Stimulated activated CD4-positive, alpha-beta T cell treated with anti-CD3 and anti-CD28 coated beads, Interleukin-2, amount 100 ng/mL, for 24 hours (primary cell): ENCODE measurements around the gene MYO3B.

Experiments used
- DNase-seq, 2 donors: peaks; one replicate each; pipeline ENCODE4 v3.0.0-alpha.2; 2020

MYO3B gene

GRCh38 chr2:170307052-170307451 lies 129.1 kb downstream of the MYO3B start:
- DNase-seq: no peak

DNA sequence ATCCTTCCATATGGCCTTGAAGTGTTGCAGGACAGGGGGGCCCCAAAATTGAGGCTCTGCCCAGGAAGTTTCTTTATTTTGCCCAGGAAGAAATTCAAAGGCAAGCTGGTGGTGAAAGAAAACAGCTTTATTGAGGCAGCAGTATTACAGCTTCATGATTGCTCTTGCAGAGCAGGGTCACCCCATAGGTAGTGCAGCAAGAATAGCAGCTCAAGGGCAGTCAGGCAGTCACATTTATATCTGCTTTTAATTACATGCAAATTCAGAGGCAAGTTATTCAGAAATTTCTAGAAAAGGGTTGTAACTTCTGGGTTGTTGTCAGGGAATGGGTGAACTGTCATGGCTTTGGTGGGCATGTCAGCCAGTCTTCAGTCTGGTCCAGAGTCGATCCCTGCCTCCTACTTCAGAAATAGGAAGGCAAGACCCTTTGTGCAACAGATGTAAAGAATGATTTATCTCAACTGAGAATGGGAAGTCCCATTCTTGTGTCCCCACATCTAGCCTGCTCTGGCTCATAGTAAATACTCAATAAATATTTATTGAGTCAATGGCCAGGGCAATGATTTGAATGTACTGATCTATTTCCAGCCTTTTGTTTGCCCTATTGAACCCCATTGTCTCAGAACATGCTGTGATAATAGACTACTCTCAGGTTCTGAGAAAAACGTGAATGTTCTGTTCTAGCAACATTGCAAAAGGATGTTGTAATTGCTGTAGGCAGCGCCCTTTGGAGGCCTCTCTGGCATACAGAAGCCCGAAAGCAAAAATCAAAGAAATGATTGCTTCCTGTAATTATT lies 129.8 kb downstream of the MYO3B start:
- DNase-seq: no peak

GRCh38 chr2:170310876-170311502 lies 133.0 kb downstream of the MYO3B start:
- no peak for DNase-seq

DNA sequence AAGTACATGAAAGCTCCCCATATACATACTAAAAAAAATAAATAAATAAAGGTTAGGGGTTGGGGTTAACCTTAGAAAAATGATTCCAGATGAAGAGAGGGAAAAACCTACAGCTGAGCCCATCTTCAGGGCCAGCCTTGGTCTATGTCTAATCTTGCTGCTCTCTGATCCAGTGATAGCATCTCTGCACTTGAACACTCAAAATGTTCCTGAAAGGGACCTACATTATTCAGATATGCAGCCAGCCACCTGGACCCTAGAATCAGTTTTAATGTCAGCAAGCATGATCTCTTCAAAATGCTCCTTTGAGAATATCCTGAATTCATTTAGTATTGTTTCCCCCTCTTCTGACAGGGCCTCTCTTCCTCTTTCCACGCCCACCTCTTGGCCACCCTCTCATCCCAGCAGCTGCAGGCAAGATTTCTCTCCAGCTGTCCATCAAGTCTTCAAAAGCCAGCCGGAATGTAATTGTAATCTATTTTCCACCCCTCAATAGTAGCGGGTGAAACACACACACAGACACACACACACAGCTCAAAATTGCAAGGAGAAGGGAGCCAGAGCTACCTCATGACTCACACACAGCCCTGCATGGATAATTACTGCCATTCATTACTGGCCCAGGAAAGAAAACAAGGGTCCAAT lies 135.5 kb downstream of the MYO3B start:
- no peak for DNase-seq

DNA sequence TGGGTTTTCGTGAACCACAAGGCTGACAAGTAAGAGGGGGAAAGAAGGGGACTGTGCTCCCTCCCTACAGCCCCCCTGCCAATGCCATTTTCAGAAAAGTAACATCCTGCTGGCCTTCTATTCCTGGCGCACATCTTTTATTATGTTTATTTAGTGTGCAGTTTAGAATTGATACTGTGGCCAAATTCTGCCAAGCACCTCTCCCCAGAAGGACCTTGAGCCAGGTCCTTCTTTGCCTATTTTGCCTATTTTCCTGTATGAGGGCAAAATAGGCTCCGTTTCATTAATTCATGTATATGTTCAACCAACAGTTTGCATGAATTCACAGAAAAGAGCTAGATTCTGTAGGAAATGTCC lies 136.0 kb downstream of the MYO3B start:
- no peak for DNase-seq

DNA sequence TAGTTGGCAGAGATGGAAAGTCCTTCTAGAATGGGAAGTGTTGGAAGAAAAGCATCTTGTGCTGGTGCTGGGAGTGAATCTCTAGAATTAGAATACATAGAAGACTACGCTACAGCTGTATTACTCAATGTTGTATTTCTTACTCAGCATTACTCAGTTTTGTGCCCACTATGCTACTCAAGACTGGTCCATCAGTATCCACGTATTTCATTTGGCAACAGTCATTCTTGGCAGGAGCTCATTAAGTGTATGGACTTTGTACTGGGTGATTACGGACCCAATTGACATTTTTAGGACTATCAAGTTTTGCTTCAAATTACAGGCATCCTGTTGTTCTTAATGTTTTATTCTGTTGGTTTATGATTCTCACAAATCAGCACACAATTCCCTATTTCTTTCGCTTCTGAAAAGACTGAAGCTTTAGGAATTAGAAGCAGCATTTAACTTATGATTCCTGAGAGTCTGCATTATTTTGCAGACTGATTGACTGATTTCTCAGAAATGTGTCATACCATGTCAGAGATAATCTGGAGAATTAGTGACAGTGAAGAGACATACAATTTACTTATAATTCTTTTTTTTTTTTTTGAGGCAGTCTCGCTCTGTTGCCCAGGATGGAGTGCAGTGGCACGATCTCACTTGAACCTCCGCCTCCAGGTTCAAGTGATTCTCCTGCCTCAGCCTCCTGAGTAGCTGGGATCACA lies 136.9 kb downstream of the MYO3B start:
- DNase-seq: no peak

GRCh38 chr2:170320948-170321347 lies 143.0 kb downstream of the MYO3B start:
- no peak for DNase-seq

DNA sequence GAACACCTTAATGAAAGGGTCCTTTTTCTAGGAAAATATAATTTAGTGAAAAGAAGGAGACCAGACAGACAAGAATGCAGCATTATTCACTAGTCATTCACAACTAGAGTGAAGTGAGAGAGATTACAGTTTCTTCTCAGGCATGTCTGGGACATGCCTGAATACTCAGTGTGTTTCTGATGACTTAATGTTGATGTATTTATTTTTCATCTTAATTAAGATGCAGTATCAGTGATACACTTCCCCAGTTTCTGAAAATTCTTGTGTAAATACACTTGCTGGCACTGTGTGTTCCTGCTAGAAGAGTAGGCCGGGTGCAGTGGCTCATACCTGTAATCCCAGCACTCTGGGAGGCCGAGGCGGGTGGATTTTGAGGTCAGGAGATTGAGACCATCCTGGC lies 143.6 kb downstream of the MYO3B start:
- no peak for DNase-seq

DNA sequence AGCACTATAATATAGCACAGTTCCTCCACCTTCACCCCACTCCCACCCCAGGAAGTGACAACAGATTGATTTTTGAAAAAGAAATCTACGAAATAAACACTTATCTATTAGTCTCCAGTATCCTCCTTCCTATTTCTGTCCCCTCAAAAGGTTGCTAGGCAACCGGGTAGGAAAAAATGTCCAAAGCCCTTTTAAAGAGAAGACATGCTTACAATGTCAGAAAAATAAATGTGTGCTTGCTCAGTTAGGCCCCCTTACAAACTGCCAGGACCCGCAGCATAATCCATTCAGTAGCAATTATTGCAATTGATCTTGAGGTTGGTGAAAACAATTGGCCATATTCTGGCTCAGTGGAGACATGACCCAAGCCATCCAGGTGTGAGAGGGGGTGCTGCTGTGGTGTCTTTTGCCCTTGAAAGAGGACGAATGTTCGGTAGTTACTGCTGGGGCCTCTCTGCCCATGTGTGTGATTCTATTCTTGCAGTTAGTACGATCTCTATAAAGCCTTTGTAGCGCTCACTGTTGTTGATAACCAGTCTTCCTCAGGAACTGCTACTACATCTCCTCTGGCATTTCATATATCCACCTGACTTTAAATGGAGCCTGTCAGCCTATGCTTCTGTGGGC lies 144.3 kb downstream of the MYO3B start:
- no peak for DNase-seq

DNA sequence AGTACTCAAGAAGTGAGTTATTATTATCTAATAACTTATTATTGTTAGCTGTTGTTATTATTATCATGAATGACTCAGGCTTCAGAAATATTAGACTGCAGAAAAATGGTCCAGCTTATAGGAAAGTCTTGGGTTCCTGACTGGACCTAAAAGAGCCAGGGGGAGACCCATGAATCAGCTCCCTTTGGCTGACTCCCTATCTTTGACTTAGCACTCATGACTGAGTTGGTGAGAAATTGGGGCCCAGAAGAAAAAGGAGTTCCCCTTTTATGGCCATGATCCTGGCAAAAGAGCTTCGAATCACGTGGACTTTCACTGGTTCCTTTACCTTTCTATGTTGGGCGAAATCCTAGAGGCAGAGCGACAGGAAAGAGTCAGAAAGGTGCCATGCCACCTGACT lies 145.8 kb downstream of the MYO3B start:
- DNase-seq: no peak

DNA sequence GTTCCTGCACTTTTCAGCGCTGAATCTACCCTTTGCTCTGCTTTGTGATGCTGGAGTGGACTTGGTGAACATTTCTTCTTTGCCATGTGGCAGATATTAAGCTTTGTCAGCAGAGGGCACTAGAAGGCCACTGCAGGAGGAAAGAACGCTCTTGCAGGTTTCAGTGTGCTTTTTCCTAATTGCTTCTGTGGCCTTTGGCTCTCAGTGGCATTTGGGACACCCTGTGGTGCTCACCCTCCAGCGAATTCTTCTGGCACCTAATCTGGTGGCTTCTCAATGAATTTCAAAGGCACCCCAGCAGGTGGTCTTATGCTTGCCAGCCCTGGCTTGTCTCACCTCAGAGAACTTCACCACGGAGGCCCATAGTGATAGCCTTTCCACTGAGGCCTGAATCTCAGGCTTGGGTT lies 146.7 kb downstream of the MYO3B start:
- DNase-seq: peak; percentile 19 to 20

DNA sequence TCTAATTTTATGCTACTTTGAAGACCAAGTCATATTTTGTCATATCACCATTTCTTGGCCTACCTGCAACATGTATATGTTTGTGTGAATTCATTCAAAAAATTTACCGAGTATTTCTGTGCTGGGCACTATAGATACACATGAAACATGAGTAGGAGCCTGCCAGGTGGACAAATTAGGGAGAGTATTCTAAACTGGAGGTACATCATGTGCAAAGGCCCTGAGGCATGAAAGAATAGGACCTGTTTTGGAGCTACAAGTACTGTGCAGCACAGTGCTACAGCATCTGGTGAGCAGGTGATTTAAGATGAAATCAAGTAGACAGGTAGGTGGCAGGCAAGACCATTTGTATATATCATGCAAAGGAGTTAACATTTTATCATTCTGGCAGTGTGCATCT lies 152.9 kb downstream of the MYO3B start:
- DNase-seq: no peak

DNA sequence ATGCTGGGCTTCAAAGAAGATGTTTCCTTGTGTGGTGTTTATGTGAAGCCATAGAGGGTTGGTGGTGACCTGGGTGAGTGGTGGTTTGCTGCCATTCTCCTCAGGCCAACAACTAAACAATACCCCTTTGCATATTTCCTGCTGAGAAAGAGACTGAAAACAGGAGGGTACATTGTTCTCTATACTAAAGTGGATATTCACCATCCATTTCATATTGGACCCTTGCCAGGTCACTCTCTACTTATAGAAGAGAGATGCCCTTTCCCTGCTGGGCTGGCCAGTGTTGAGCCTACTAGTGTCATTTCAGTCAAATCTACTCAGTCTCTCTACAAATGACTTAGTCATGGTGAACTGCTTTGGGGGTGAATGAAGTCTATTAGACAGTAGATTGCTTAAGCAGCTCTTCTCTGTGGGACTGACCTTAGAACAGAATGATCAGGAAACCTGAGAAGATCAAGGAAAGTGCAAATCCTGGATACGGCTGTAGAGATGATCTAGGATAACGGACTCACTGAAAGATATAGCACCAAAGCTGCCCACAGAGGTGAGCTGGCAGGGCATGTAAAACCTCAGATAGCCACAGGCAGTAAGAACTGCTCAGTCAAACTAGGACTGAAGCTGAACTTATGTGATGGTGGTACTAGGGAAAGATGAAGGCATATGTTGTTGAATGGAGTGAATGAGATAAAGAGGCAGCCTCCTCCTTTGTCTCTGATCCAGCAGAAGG lies 154.9 kb downstream of the MYO3B start:
- DNase-seq: no peak

- DNase-seq: no peak
These were observed 157.4 kb downstream of the MYO3B start for GRCh38 chr2:170335351-170335750.

DNA sequence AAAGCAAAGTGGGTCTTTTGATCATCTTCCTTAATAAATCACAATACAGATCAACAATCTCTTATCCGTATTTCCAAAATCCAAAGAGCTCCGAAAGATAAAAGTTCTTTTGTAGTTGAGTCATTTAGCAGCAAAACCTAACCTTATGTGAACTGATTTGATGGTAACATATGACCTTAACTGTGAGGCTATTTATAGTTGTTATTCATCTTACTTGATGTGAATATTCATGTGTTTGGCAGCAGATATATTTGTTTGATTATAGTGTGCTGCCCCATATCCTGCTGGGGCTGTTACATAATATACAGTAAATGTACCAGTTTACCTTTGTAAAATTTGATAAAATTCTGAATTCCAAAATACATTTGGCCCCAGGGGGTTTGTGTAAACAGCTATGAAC lies 158.5 kb downstream of the MYO3B start:
- no peak for DNase-seq

DNA sequence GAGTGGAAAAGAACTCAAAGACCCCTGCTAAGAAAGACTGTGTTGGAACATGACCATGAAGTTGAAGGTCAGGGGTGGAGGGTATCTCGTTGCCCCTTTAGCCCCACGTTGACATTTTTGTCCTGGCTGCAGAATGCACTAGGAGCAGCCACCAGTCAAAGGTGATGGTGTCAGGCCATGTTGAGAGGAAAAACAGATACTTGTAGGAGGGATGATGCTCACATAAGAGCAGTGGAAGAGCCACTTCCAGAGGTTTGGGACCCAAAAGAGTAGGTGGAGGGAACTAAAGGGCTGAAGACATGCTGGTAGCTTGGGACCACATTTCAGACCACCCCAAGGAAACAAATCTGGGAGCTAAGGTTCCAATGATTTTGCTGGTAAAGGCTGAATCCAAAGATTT lies 159.0 kb downstream of the MYO3B start:
- no peak for DNase-seq

- DNase-seq: no peak
These were observed 161.4 kb downstream of the MYO3B start for GRCh38 chr2:170339322-170339721.

GRCh38 chr2:170339750-170340692 lies 162.1 kb downstream of the MYO3B start:
- no peak for DNase-seq

- no peak for DNase-seq
These were observed 162.7 kb downstream of the MYO3B start for GRCh38 chr2:170340693-170341068.

GRCh38 chr2:170341684-170342623 lies 164.0 kb downstream of the MYO3B start:
- DNase-seq: no peak
